B cell (primary cell): Measurements from ENCODE around the gene GTF2H4.

Experiments used
- EZH2 ChIP-seq: IDR thresholded peaks from 2 replicates; pipeline ENCODE4 v1.6.1; 2012; ENCODE audit warnings: borderline replicate concordance, low read depth, mild to moderate bottlenecking, moderate library complexity, low read length; ENCODE audit not compliant: insufficient read depth, poor library complexity, severe bottlenecking
- TF ChIP-seq, protein P1 (sequence below): fragments of 200-600 bp; IDR thresholded peaks from one replicate; pipeline ENCODE4 v1.8.0; 2022; ENCODE audit warnings: antibody characterized with exemption, mild to moderate bottlenecking

- TF ChIP-seq, protein P1, sequence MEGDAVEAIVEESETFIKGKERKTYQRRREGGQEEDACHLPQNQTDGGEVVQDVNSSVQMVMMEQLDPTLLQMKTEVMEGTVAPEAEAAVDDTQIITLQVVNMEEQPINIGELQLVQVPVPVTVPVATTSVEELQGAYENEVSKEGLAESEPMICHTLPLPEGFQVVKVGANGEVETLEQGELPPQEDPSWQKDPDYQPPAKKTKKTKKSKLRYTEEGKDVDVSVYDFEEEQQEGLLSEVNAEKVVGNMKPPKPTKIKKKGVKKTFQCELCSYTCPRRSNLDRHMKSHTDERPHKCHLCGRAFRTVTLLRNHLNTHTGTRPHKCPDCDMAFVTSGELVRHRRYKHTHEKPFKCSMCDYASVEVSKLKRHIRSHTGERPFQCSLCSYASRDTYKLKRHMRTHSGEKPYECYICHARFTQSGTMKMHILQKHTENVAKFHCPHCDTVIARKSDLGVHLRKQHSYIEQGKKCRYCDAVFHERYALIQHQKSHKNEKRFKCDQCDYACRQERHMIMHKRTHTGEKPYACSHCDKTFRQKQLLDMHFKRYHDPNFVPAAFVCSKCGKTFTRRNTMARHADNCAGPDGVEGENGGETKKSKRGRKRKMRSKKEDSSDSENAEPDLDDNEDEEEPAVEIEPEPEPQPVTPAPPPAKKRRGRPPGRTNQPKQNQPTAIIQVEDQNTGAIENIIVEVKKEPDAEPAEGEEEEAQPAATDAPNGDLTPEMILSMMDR: no peak
- no peak for TF ChIP-seq EZH2
Measured at GRCh38 chr6:30875244-30876038, 32.6 kb upstream of the GTF2H4 start.
